Measurements from ENCODE around the gene RGPD6.
"Not testable (repeated sequence)": the region's sequence is repeated elsewhere in the genome, so short reads cannot be mapped to it uniquely, and the experiment has no call there.

RGPD6 gene

DNA sequence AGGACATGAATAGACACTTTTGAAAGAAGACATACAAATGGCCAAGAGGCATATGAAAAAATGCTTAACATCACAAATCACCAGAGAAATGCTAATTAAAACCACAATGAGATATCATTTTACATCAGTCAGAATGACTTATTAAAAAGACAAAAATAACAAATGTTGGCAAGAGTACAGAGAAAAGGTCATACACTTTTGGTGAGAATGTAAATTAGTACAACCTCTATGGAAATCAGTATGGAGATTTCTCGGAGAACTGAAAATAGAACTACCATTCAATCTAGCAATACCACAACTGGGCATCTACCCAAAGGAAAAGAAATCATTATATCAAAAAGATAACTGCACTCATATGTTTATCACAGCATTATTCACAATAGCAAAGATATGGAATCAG is 88.0 kb downstream of the RGPD6 start:
- not testable (repeated sequence) for H3K4me3 ChIP-seq (ENCODE audit: low read depth, low read length); DNase-seq (ENCODE audit: low read depth)

DNA sequence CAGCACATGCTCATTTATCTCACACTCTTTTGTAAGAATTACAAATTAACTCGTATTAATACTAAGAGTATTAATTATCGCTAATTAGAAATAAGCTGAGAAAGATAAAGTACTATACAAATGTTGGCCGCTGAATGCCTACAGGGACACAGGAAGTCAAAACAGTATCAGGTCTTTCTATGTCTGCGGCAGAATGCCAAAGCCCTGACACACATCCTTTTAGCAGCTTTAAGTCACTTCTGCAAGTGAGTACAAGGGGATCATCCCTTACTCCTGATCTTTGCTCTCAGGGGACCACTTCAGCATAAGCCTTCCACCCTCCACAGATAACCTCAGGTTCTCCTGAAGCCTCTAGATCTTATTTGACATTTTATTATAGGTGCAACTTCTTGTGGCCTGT is 94.3 kb downstream of the RGPD6 start:
- not testable (repeated sequence) for H3K4me3 ChIP-seq (ENCODE audit: low read depth, low read length); DNase-seq (ENCODE audit: low read depth)

DNA sequence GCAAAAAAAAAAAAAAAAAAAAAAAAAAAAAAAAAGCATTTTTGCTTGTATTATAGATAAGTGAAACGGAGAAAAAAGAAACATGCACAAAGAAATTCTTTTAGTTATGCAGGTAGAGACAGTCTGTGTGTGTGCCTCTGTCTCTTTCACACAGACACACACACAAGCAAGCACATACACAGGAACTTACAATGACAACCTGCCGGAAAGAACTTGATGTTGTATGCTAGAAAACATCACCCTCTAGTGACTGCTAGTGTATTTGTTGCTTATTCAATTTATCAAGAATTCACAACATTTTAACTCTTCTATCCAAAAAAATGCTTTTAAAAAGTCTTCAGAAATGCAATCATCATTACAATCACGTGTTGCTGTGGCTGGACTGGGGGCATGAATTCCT is 95.8 kb downstream of the RGPD6 start:
- not testable (repeated sequence) for DNase-seq (ENCODE audit: low read depth); H3K4me3 ChIP-seq (ENCODE audit: low read depth, low read length)

DNA sequence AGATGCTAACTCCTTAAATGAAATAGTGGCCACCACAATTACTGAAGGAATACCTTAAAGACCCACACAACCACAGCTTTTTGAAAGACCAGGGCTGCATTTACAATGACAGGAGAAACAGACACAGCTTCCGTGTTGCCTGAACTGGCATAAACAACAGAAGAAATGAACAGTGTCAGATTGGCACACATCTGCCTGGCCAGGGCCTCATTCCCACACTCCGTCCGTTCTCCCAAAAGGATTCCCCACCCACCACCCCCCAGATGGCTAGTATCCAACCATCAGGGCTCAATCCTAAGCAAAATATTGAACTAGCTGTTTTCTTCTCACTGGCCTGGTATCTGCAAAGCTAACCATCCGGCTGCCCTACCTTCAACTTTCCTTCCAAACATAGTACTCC is 96.9 kb downstream of the RGPD6 start:
- H3K4me3 ChIP-seq (ENCODE audit: low read depth, low read length); DNase-seq (ENCODE audit: low read depth): not testable (repeated sequence)

DNA sequence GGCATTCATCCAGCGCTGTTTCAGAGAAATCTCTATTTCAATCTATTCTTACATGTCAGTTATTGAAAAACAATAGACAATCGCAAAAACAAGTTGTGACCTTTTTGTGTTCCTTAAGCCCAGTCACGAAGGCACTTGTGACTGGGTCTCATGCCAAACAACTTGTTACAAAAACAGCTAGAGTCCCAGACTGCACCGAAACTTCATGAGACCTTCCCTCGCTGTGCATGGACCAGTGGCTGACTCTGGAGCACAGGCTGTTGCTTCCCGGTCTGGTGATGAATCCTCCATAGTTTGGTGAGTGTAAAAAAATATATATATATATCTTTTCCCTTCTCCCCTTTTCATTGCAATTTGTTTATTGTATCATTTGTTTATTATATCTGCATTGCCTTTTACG is 99.7 kb downstream of the RGPD6 start:
- not testable (repeated sequence) for DNase-seq (ENCODE audit: low read depth); H3K4me3 ChIP-seq (ENCODE audit: low read depth, low read length)

DNA sequence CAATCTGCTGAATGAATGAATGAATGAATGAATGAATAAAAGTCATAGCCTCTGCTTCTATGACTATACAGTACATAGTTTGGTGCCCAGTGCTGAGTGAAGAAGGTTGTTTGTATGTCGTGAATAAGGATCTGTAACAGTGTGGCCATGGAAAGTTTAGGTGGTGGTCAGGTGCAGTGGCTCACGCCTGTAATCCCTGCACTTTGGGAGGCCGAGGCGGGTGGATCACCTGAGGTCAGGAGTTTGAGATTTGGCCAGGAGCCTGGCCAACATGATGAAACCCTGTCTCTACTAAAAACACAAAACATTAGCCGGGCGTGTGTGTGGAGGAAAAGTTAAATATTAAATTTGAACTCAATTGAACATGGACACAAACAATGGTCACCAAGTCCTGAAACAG is 100.1 kb downstream of the RGPD6 start:
- not testable (repeated sequence) for DNase-seq (ENCODE audit: low read depth); H3K4me3 ChIP-seq (ENCODE audit: low read depth, low read length)

DNA sequence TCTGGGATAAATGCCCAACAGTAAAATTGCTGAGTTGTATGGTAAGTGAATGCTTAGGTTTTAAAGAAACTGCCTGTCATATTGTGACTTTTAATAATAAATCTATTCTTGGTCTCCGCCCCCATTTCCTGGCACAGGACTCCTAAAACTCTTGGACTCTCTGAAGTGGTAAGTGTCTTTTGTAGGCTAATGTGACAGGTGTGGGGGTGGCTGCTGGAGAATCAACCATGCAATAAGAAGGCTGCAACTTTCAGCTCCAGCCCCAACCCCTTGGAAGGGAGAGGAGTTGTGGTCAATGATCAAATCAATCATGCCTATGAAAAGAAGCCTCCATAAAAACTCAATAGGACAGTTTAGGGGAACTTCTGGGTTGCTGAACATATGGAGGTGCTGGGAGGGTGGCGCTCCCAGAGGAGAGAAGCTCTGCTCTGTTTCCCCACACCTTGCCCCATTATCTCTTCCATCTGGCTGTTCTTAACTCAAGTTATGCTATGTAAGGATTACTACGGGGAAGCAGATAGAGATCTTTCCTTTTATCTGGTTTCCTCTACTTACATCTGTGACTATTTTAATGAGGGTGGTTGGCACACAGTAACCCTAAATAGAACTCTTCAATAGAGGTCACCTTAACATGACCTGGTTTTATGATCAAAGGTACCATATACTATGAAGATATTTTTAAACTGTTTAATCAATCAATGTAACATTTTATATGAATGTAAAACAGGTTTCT is 101.2 kb downstream of the RGPD6 start:
- not testable (repeated sequence) for DNase-seq (ENCODE audit: low read depth); H3K4me3 ChIP-seq (ENCODE audit: low read depth, low read length)

DNA sequence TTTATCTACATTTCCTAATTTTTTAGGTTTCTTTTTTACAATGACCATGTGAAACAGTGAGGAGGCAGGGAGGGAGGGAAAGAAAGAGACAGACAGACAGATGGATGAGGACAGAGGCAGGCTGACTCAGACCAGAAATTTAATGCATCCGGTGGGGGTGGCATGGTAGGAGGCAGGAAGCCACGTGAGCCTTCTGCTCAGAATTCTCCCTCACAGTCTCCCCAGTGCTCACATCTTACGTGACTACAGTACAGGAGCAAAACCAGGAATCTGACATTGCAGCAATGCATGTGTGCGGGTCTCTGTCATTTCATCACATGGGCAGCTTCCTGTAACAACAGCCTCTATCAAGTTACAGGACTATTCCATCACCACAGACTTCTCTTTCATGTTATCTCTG is 102.1 kb downstream of the RGPD6 start:
- not testable (repeated sequence) for H3K4me3 ChIP-seq (ENCODE audit: low read depth, low read length); DNase-seq (ENCODE audit: low read depth)

DNA sequence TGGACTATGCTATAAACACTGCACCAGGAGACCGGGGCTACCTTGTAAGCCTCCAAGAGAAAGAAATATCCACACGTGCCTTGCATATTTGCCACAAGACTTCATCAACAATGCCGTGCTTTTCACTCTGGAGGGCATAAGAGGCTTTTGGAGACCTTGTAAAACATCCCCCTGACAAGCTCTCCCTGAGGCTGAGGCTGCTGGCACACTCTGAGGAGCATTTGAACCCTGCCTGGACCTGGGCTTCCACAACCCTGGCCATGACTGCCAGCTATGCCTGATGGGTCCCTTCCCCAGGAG is 104.0 kb downstream of the RGPD6 start:
- DNase-seq (ENCODE audit: low read depth); H3K4me3 ChIP-seq (ENCODE audit: low read depth, low read length): not testable (repeated sequence)

DNA sequence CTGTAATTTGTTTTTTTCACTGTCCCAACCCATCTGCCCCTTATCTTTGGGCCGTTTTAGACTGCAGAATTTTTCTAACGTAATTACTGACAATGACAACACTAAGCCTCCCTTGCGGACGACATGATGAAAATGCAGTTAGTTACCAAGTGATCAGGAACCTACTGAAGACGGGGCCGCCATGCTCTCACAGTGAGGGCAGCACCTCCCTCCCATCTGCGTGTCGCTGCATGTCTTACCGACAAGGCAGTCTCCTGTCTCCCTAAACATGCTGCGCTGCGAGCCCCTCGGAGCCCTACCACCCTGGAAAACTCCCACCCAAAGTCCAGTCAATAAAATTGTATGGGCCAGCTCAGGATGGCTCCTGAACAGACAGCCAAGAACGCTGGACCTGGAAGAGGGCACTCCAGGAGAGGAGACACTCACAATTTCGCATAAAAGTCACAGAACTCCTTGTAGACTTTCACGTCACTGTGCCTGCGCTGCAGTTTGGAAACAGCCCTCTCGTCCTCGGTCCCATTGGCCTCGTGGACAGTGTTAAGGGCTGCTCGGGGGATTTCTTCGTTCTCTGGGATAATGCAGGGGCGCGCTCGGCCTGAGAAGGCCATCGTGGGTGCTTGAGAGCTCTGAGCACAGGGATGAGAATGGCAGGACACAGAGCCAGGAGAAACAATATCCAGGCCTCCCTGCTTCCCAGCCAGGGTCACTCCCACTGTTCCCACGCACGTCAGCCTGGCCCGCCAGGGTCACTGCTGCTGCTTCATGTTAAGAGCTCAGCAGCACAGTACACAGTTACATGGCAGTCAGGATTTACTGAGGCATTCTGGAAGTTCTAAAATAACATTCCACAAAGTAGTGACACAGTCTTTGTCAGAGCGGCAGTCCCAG is 104.6 kb downstream of the RGPD6 start, which contains the start of gene LIMS4:
TSS of gene LIMS4 (minus strand) at position 646 of the 888 bp plus-strand sequence. CDS start at position 608, 38 bp downstream.
- DNase-seq (ENCODE audit: low read depth); H3K4me3 ChIP-seq (ENCODE audit: low read depth, low read length): not testable (repeated sequence)

DNA sequence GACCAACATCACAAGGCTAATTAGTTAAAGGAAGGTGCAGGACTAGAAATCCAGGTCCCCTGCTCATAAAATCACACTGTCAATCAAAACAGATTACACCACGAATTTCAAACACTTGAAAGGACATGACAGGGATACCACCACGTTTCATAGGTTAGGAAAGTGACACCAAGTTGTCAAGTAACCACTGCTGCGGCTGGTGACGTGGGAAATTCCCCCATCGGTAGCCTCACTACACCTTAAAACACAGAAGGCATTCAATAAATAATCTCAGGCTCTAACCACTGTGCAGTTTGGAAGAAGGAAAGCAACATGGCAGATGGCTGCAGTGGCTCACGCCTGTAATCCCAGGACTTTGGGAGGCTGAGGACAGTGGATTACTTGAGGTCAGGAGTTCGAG is 108.1 kb downstream of the RGPD6 start:
- not testable (repeated sequence) for DNase-seq (ENCODE audit: low read depth)

DNA sequence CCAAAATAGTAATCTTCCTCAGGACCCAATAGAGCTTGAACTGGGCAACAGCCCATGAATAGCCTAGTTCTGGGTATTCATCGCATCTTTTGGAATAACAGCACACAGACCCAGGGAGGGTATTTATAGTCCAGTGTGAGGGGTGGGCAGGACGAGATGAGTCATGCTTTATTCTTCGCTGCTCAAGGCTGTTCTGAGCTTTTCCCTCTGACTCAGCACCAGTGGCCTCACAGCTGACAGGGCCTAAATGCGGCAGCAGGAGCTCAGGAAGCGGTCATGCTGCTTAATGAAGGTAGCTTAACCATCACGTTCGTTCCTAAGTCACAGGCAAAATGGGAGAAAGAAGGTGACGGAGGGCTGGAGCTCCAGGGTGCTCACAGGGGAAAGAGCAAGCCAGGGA is 111.7 kb downstream of the RGPD6 start:
- H3K4me3 ChIP-seq (ENCODE audit: low read depth, low read length); DNase-seq (ENCODE audit: low read depth): not testable (repeated sequence)

More for the DNA sequence above, 108.1 kb downstream of the RGPD6 start:
- H3K4me3 ChIP-seq (ENCODE audit: low read depth, low read length): not testable (repeated sequence)

All from NB4 (cell line).